Thyroid gland (tissue), 4 donors: Measurements from ENCODE around the gene HSD17B12.

Source experiments
- POLR2A ChIP-seq, 2 donors: fragments of 450-650 bp; IDR thresholded peaks; one replicate each; pipeline ENCODE4 v1.6.1; 2017; ENCODE audit warnings: antibody characterized with exemption in 2 of 2, mild to moderate bottlenecking in 2 of 2, moderate library complexity in 1 of 2
- TF ChIP-seq, protein P1 (sequence below), 6 experiments: fragments of 200-600 bp in 3 of 6; fragments of 450-650 bp in 3 of 6; sonication (generic) in 3 of 6; IDR thresholded peaks; one replicate each; pipeline ENCODE4 v1.5.1; 2016 to 2019; ENCODE audit warnings: antibody characterized with exemption in 6 of 6, mild to moderate bottlenecking in 2 of 6, inconsistent platforms in 1 of 6, moderate library complexity in 1 of 6

DNA sequence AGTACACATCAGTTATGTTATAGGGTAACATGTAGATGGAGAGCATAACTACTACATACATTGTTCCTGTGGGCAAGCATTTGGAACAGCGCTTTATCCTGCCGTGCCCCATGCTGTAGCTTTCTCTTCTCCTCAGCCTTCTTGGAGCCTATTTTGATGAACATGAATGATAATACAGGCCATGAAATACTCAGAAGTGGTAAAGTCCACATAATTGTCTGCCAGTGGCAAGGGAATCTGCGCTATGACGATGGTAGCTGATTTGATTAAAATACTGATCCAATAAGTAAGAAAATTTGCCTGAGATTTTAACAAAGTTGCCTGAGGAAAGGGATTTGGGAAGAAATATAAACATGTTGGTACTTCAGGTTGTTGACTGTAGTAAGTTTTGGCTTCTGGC lies 223.4 kb downstream of the HSD17B12 start:
- TF ChIP-seq POLR2A (IDR thresholded peaks at IDR 0.05) = no peak
- TF ChIP-seq, protein P1, sequence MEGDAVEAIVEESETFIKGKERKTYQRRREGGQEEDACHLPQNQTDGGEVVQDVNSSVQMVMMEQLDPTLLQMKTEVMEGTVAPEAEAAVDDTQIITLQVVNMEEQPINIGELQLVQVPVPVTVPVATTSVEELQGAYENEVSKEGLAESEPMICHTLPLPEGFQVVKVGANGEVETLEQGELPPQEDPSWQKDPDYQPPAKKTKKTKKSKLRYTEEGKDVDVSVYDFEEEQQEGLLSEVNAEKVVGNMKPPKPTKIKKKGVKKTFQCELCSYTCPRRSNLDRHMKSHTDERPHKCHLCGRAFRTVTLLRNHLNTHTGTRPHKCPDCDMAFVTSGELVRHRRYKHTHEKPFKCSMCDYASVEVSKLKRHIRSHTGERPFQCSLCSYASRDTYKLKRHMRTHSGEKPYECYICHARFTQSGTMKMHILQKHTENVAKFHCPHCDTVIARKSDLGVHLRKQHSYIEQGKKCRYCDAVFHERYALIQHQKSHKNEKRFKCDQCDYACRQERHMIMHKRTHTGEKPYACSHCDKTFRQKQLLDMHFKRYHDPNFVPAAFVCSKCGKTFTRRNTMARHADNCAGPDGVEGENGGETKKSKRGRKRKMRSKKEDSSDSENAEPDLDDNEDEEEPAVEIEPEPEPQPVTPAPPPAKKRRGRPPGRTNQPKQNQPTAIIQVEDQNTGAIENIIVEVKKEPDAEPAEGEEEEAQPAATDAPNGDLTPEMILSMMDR (IDR thresholded peaks at IDR 0.05) = no peak
